H1 (cell line): ENCODE data around the gene SAG. TPM values are rescaled to one million over a fixed set of nuclear protein-coding genes. Genes with fewer than 3 reads are reported as not detected.

Experiments used
- KDM4A ChIP-seq: IDR thresholded peaks from one replicate; pipeline ENCODE4 v1.7.1; 2012; ENCODE audit warnings: low read depth, mild to moderate bottlenecking, moderate library complexity, low read length, inconsistent platforms; ENCODE audit not compliant: severe bottlenecking
- NRF1 ChIP-seq: IDR thresholded peaks from 2 replicates; pipeline ENCODE4 v1.6.1; 2011; ENCODE audit warnings: mild to moderate bottlenecking, low read depth, low read length, improper control_type of control experiment
- RXRA ChIP-seq: IDR thresholded peaks from 2 replicates; pipeline ENCODE4 v1.6.1; 2011; ENCODE audit warnings: low read depth, mild to moderate bottlenecking, low read length, moderate library complexity; ENCODE audit not compliant: insufficient read depth
- SRF ChIP-seq: IDR thresholded peaks from 2 replicates; pipeline ENCODE4 v1.6.1; 2011; ENCODE audit warnings: mild to moderate bottlenecking, low read depth, low read length, moderate library complexity
- SUZ12 ChIP-seq: fragments of 200-600 bp; sonication (generic); IDR thresholded peaks from 2 replicates; pipeline ENCODE4 v1.6.1; 2012; ENCODE audit warnings: mild to moderate bottlenecking, inconsistent platforms, low read length, moderate library complexity, mixed read lengths
- polyA plus RNA-seq, 7 experiments: library from polyadenylated mRNA; depleted of rRNA in 3 of 7; stranded (reverse) in 5 of 7; unstranded in 2 of 7; fragments of >200 nt in 5 of 7; fragments of 200-250 nt in 2 of 7; gene quantifications; 1 replicate in 5 of 7; 2 replicates in 1 of 7; 4 replicates in 1 of 7; pipeline versions ENCODE4 v1.2.1 to v1.2.3, GENCODE V29; 2011 to 2013; ENCODE audit warnings: missing spikeins in 2 of 7, mixed read lengths in 2 of 7
- total RNA-seq: library from RNA; stranded (reverse); fragmentation: NEBNext Ultra II Directional; extraction: Animal tissue kit (Norgen Biotek cat#: 25700); gene quantifications from 2 replicates; pipeline ENCODE4 v1.2.1, GENCODE V29; 2021
- TF ChIP-seq, protein P1 (sequence below): fragments of 300-600 bp; sonication (generic); IDR thresholded peaks from 2 replicates; pipeline ENCODE4 v1.7.1; 2012; ENCODE audit warnings: low read length, moderate library complexity, mild to moderate bottlenecking, inconsistent platforms; ENCODE audit not compliant: insufficient replicate concordance

The SAG gene
- total and polyA plus RNA-seq, 2 of the 8 experiments (the other 6 are each of a cell fraction or from before 2014, with no cell fraction given), result not detected

DNA sequence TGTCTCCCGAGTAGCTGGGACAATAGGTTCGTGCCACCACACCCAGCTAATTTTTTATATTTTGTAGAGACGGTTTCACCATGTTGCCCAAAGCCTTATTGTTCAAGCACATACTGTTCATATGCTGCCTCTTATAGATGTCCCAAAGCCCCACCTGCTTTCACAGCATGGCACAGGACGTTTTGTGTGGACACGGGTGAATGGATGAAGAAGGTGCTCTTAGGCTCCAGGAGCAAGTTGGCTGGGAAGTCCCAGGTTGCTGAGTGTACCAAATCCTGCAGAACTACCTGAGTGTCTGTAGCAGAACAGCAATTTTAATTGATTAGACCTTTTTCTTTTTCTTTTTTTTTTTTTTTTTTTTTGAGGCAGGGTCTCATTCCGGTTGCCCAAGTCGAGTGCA is 10.5 kb upstream of the SAG start (continued):
- TF ChIP-seq, protein P1, sequence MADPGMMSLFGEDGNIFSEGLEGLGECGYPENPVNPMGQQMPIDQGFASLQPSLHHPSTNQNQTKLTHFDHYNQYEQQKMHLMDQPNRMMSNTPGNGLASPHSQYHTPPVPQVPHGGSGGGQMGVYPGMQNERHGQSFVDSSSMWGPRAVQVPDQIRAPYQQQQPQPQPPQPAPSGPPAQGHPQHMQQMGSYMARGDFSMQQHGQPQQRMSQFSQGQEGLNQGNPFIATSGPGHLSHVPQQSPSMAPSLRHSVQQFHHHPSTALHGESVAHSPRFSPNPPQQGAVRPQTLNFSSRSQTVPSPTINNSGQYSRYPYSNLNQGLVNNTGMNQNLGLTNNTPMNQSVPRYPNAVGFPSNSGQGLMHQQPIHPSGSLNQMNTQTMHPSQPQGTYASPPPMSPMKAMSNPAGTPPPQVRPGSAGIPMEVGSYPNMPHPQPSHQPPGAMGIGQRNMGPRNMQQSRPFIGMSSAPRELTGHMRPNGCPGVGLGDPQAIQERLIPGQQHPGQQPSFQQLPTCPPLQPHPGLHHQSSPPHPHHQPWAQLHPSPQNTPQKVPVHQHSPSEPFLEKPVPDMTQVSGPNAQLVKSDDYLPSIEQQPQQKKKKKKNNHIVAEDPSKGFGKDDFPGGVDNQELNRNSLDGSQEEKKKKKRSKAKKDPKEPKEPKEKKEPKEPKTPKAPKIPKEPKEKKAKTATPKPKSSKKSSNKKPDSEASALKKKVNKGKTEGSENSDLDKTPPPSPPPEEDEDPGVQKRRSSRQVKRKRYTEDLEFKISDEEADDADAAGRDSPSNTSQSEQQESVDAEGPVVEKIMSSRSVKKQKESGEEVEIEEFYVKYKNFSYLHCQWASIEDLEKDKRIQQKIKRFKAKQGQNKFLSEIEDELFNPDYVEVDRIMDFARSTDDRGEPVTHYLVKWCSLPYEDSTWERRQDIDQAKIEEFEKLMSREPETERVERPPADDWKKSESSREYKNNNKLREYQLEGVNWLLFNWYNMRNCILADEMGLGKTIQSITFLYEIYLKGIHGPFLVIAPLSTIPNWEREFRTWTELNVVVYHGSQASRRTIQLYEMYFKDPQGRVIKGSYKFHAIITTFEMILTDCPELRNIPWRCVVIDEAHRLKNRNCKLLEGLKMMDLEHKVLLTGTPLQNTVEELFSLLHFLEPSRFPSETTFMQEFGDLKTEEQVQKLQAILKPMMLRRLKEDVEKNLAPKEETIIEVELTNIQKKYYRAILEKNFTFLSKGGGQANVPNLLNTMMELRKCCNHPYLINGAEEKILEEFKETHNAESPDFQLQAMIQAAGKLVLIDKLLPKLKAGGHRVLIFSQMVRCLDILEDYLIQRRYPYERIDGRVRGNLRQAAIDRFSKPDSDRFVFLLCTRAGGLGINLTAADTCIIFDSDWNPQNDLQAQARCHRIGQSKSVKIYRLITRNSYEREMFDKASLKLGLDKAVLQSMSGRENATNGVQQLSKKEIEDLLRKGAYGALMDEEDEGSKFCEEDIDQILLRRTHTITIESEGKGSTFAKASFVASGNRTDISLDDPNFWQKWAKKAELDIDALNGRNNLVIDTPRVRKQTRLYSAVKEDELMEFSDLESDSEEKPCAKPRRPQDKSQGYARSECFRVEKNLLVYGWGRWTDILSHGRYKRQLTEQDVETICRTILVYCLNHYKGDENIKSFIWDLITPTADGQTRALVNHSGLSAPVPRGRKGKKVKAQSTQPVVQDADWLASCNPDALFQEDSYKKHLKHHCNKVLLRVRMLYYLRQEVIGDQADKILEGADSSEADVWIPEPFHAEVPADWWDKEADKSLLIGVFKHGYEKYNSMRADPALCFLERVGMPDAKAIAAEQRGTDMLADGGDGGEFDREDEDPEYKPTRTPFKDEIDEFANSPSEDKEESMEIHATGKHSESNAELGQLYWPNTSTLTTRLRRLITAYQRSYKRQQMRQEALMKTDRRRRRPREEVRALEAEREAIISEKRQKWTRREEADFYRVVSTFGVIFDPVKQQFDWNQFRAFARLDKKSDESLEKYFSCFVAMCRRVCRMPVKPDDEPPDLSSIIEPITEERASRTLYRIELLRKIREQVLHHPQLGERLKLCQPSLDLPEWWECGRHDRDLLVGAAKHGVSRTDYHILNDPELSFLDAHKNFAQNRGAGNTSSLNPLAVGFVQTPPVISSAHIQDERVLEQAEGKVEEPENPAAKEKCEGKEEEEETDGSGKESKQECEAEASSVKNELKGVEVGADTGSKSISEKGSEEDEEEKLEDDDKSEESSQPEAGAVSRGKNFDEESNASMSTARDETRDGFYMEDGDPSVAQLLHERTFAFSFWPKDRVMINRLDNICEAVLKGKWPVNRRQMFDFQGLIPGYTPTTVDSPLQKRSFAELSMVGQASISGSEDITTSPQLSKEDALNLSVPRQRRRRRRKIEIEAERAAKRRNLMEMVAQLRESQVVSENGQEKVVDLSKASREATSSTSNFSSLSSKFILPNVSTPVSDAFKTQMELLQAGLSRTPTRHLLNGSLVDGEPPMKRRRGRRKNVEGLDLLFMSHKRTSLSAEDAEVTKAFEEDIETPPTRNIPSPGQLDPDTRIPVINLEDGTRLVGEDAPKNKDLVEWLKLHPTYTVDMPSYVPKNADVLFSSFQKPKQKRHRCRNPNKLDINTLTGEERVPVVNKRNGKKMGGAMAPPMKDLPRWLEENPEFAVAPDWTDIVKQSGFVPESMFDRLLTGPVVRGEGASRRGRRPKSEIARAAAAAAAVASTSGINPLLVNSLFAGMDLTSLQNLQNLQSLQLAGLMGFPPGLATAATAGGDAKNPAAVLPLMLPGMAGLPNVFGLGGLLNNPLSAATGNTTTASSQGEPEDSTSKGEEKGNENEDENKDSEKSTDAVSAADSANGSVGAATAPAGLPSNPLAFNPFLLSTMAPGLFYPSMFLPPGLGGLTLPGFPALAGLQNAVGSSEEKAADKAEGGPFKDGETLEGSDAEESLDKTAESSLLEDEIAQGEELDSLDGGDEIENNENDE, result no peak
- no peak for TF ChIP-seq KDM4A
- no peak for TF ChIP-seq NRF1
- no peak for TF ChIP-seq RXRA
- TF ChIP-seq SRF, result no peak
- TF ChIP-seq SUZ12, result no peak
